Activated CD4-positive, CD25-positive, alpha-beta regulatory T cell (primary cell): ENCODE measurements around the gene NOS1.
"Not testable (repeated sequence)": the region's sequence is repeated elsewhere in the genome, so short reads cannot be mapped to it uniquely, and the experiment has no call there.

Experiments used
- DNase-seq, 4 experiments: peaks; one replicate each; lab custom pipeline; 2025; lab: John Stamatoyannopoulos, UW

The NOS1 gene

DNA sequence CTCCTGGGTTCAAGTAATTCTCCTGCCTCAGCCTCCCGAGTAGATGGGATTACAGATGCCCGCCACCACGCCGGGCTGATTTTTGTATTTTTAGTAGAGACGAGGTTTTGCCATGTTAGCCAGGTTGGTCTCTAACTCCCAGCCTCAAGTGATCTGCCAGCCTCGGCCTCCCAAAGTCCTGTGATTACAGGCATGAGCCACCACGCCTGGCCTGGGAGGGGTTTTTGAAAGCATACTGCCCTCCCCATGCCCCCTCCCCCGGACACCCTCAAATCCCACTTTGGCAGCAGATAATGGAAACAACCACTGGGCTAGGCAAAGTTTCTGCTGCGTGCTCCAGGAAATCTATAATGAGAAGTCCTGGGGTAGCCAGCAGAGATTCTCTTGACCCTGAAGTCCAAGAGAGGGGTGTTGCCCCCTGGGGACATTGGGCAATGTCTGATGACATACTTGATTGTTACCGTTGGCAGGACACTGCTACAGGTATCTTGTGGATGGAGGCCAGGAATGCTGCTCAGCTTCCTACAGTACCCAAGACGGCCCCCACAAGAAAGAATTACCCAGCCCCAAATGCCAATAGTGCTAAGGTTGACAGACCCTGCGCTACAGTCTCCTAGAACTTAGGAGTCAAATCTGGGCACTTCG is 152.5 kb downstream of the NOS1 start:
- no peak for DNase-seq

DNA sequence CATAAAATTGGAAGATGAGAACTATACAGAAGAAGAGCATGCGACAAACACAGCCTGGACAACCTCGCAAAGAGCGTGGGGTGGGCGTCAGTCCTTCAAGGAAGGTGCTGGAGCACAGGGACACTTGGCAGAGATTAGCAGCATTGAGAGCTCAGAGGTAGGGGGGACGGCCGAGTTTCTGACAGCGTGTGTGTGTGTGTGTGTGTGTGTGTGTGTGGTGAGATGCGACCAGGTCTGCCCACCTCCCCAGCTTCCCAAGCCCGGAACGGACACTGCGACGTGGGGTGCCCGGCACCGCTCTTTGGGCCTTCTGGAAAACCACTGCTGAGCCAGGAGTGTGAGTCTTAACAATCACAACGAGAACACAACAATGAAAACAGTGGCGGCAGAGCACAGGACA is 153.2 kb downstream of the NOS1 start:
- no peak for DNase-seq

DNA sequence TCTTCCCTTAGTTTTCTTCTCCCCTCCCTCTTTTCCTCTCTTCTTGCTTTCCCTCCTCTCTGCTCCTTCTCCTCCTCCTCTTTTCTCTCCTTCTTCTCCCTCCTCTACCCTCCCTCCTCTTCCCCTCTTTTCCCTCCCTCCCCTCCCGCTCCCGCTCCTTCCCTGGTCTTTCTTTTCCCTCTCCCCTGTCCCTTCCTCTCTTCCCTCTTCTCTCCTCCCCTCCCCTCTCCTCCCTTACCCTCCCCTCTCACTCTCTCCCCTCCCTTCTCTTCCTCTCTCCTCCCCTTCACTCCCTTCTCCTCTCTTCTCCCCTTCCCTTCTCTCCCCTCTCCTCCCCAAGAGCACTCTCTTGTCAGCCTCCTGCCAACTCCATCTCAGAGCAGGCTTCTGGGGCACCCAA is 153.8 kb downstream of the NOS1 start:
- no peak for DNase-seq

GRCh38 chr12:117202556-117202955 is 158.9 kb downstream of the NOS1 start:
- no peak for DNase-seq

DNA sequence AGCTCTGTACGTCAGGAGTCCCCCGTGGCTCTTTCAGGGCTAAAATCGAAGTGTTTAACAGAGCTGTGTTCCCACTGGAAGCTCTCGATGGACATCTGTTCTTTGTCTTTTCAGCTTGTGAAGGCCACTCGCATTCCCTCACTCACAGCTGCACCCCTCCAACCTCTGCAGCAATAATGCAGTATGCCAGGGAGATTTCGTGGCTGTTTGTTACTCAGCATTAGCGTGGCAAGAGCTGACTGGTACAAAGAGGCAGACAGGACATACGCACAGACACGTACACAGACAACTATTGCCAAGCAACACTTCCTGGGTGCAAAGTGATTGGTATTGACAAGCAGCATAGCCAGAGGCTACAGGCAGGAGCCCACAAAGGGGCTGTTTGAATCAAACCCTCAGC is 159.4 kb downstream of the NOS1 start:
- DNase-seq = no peak

DNA sequence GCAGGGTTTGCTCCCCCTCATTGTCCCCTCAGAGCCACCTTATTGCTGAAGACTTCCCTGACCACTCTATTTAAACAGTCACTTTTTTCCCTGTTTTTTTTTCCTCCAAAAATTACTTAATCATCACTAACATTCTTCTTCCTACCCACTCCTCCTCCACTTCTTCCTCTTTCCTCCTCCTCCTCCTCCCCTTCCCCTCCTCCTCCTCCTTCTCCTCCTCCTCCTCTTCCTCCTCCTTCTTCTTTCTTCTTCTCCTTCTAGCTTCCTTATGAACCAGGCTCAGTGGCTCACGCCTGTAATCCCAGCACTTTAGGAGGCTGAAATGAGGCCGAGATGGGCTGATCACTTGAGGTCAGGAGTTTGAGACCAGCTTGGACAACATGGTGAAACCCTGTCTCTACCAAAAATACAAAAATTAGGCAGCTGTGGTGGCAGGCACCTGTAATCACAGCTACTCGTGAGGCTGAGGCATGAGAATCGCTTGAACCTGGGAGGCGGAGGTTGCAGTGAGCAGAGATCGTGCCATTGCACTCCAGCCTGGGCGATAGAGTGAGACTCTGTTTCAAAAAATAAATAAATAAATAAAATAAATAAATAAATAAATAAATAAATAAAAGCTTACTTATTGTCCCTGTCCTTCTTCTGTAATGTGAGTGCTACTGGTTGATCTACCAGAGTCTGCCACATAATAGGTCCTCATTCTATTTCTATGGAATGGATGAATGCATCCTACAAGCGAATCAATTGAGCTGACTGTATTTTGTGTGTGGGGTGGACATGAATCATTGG is 161.3 kb downstream of the NOS1 start:
- DNase-seq = not testable (repeated sequence)

DNA sequence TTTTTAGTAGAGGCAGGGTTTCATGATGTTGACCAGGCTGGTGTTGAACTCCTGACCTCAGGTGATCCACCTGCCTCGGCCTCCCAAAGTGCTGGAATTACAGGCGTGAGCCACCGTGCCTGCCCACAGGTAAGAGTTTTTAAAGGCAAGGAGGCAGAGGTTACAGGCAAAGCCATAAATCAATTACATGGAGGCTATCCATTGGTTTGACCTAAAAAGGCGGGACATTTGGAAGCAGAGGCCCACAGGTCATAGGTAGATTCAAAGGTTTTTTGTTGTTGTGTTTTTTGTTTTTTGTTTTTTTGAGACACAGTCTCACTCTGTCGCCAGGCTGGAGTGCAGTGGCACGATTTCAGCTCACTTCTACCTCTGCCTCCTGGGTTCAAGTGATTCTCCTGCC is 165.1 kb downstream of the NOS1 start:
- not testable (repeated sequence) for DNase-seq

GRCh38 chr12:117195027-117195426 is 166.4 kb downstream of the NOS1 start:
- not testable (repeated sequence) for DNase-seq

DNA sequence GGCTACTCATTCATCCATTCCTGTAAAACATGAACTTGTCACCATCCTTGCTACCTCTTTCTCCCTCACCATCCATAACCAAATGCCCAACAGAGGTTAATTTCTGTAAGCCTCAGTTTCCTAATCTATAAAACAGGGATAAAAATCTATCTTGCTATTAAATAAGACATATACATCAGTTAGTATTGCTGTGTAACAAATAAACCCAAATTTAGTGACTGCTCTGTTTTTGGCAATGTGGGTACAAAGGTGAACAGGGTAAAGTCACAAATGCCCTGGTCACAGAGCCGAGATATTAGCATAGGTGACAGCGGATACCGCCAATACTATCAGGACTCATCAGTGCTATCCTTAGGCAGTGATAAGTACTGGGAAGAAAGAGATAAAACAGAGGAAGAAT is 167.5 kb downstream of the NOS1 start:
- no peak for DNase-seq

DNA sequence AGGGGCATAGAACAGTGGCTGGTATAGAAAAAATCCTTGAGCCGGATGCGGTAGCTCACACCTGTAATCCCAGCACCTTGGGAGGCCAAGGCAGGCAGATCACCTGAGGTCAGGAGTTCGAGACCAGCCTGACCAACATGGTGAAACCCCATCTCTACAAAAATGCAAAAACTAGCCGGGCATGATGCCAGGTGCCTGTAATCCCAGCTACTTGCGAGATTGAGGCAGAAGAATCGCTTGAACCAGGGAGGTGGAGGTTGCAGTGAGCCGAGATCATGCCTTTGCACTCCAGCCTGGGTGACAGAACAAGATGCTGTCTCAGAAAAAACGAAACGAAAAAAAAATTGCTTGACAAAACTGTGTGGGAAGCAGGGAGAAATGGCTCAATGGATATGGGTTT is 168.8 kb downstream of the NOS1 start:
- not testable (repeated sequence) for DNase-seq

DNA sequence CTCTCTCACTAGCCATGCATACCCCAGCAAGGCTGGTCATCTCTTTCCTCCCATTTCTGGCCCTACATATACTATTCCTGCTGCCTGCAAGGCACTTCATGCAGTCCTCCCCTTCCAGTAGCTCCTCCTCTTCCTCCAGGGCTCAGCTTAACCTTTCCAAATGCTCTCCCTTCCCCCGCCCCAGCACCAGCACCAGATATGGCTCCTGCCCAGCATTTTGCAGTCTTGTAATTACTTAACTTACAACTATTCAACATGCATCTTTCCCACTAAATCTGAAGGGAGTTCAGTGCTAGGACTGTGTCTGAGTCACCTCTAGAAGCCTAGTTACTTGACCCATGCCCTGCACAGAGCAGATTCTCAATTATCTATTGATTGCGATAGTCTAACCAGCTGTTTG is 169.4 kb downstream of the NOS1 start:
- DNase-seq = no peak

- peak; percentile 86 to 91 (median 90) for DNase-seq
These were observed 171.1 kb downstream of the NOS1 start, which contains the start of gene FBXO21 for GRCh38 chr12:117190210-117190781. TSS of gene FBXO21 (minus strand) at chr12:117190470. CDS start at chr12:117190456, 14 bp downstream.

DNA sequence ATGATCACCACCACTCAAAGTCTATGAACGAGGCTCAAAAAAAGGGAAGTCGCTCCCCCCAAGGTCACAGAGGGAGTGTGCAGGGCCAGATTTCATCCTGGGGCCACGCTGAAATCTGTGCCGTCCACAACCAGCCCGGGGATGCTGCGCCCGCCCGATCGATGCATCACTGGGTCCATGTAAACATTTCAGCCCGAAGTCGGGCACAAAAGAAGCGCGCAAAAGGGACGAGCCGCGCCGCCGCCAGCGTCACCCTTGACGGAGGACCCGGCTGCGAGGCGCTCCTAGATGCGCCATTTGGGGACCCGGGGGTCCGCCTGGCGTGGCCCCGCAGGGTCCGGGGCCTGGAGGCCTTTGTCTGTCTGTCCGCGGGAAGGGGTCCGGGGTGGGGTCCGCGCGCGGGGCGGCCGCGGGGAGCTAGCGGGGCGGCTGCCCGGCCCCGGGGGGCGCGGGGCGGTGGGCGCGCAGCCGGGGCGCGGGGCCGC is 171.7 kb downstream of the NOS1 start:
- peak; percentile 14 to 22 (median 18) for DNase-seq

- DNase-seq = no peak
These were observed 172.3 kb downstream of the NOS1 start for GRCh38 chr12:117188961-117189724.

DNA sequence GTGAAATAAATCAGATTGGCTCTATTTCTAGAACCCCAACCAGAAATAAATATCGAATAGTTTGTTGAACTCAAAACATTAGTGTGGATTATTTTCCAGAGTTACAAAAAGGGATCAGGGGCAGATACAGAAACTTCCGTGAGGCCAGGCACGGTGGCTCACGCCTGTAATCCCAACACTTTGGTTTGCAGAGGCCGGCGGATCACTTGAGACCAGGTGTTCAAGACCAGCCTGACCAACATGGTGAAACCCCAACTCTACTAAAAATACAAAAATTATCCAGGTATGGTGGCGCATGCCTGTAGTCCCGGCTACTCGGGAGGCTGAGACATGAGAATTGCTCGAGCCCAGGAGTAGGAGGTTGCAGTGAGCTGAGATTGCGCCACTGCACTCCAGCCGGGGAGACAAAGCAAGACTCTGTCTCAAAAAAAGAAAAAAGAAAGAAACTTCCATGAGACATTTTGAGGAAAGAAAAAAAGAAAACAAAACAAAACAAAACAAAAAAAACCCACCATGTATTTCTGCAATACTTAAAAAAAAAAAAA is 173.2 kb downstream of the NOS1 start:
- no peak for DNase-seq

GRCh38 chr12:117187421-117187820 is 174.0 kb downstream of the NOS1 start:
- DNase-seq = no peak

- no peak for DNase-seq
These were observed 178.6 kb downstream of the NOS1 start for GRCh38 chr12:117182866-117183265.

- not testable (repeated sequence) for DNase-seq
These were observed 180.0 kb downstream of the NOS1 start for GRCh38 chr12:117181468-117181843.

DNA sequence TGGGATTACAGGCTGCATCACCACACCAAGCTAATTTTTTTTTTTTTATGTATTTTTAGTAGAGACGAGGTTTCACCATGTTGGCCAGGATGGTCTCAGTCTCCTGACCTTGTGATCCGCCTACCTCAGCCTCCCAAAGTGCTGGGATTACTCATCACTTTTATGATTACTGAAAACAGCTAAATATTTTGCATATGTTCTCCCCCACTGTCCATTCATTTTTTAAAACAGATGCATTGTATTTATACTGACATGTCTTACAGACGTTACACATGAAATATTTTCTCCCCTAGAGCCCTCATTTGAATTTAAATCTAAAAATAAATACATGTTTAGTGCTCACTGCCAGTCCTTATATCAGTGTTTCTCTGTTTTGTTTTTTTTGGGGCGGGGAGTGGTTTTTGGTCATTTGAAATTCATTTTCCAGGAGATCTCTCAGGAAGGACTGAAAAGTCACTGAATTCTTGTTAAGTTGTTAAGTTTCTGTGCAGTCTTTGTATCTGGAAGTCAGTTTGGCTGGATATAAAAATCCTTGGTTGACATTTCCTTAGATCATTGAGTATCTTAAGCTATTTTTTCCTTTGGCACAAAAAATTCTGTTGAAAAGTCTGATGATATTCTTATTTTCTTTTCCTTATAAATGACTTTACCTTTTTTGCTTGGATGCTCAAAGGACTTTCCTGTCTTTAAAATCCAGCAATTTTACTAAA is 180.5 kb downstream of the NOS1 start:
- no peak for DNase-seq

DNA sequence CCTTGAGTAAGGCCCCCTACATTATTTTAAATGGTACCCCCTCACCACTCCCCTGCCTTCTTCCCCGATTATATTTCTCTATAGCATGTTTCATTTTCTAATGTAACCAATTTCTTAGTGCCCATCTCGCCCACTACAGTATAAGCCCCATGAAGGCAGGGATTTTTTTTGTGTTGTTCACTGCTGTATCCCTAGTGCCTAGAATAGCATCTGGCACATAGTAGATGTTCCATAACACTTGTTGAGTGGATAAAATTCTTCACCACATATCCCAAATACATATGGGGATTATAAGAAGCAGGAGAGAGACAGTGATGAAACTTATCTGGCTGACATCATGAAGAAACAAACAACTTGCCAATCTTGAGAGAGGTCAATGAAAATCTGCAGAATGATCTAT is 182.7 kb downstream of the NOS1 start:
- no peak for DNase-seq

- DNase-seq = no peak
These were observed 183.1 kb downstream of the NOS1 start for GRCh38 chr12:117178301-117178700.
